Spleen (tissue), 11 donors: ENCODE data around the gene INSM1. TPM values are rescaled to one million over a fixed set of nuclear protein-coding genes. Genes with fewer than 3 reads are reported as not detected.

Source experiments
- DNase-seq: peaks from one replicate; pipeline ENCODE4 v3.0.0-alpha.2; 2020
- H3K27ac ChIP-seq, 8 donors: fragments of 200-600 bp; sonication (generic) in 7 of 8; 1 replicate in 4 of 8; 2 replicates in 4 of 8; pipeline versions ENCODE4 v1.5.0 to v1.8.0; 2016 to 2021; ENCODE audit warnings: inconsistent platforms in 4 of 8, mild to moderate bottlenecking in 4 of 8, moderate library complexity in 1 of 8
- H3K27me3 ChIP-seq, 7 donors: fragments of 200-600 bp; sonication (generic) in 6 of 7; replicated peaks in 1 of 7; 1 replicate in 4 of 7; 2 replicates in 3 of 7; pipeline versions ENCODE4 v1.5.0 to v1.8.0; 2016 to 2021; ENCODE audit warnings: inconsistent platforms in 3 of 7, mild to moderate bottlenecking in 1 of 7
- H3K36me3 ChIP-seq, 6 donors: fragments of 200-600 bp; sonication (generic) in 5 of 6; 1 replicate in 4 of 6; 2 replicates in 2 of 6; pipeline versions ENCODE4 v1.5.0 to v1.8.0; 2016 to 2021; ENCODE audit warnings: inconsistent platforms in 2 of 6
- H3K4me1 ChIP-seq, 6 donors: fragments of 200-600 bp; sonication (generic) in 5 of 6; 1 replicate in 3 of 6; 2 replicates in 3 of 6; pipeline versions ENCODE4 v1.5.0 to v1.8.0; 2016 to 2021; ENCODE audit warnings: inconsistent platforms in 3 of 6
- H3K4me3 ChIP-seq, 8 donors: fragments of 200-600 bp; sonication (generic) in 7 of 8; 1 replicate in 4 of 8; 2 replicates in 4 of 8; pipeline versions ENCODE4 v1.5.0 to v1.8.0; 2016 to 2021; ENCODE audit warnings: inconsistent platforms in 4 of 8, mild to moderate bottlenecking in 4 of 8, moderate library complexity in 2 of 8
- H3K9me3 ChIP-seq, 8 donors: fragments of 200-600 bp; sonication (generic) in 7 of 8; 1 replicate in 4 of 8; 2 replicates in 4 of 8; pipeline versions ENCODE4 v1.5.0 to v1.8.0; 2016 to 2021; ENCODE audit warnings: inconsistent platforms in 4 of 8
- POLR2A ChIP-seq, 3 donors: fragments of 450-650 bp; IDR thresholded peaks; one replicate each; pipeline ENCODE4 v1.5.1; 2017; ENCODE audit warnings: antibody characterized with exemption in 3 of 3, mild to moderate bottlenecking in 1 of 3
- POLR2AphosphoS5 ChIP-seq, 3 donors: sonication (generic); formaldehyde crosslinking; IDR thresholded peaks; one replicate each; pipeline ENCODE4 v1.5.1; 2017; ENCODE audit warnings: antibody characterized with exemption in 3 of 3
- WGBS, 5 donors: extraction: QIAGEN DNeasy Blood & Tissue Kit in 3 of 5; methylation state at CpG; one replicate each; pipeline versions ENCODE4 v1.1.5 to v1.1.7; 2013 to 2018; 5-methylcytosine and 5-hydroxymethylcytosine counted together
- intact Hi-C: fragments of 100-400 bp; cut with DNase I; formaldehyde crosslinking; loops from one replicate; pipeline ENCODE4 v1.15.0; 2023; ENCODE audit warnings: low total_unique reads
- polyA plus RNA-seq, 3 donors: library from polyadenylated mRNA; stranded (reverse); fragments of 200-250 nt; gene quantifications; one replicate each; pipeline ENCODE4 v1.2.1, GENCODE V29; 2013
- total RNA-seq, 7 donors: library from RNA; depleted of rRNA in 3 of 7; stranded (reverse); fragments of >200 nt in 3 of 7; fragmentation: NEBNext Ultra II Directional in 4 of 7; extraction: Animal tissue kit (Norgen Biotek cat#: 25700) in 4 of 7; gene quantifications; one replicate each; pipeline versions ENCODE4 v1.1.0 to v1.2.1, GENCODE V29; 2016 to 2021
- TF ChIP-seq, protein P1 (sequence below), 11 experiments: fragments of 200-600 bp in 7 of 11; fragments of 450-650 bp in 4 of 11; sonication (generic) in 4 of 11; IDR thresholded peaks in 8 of 11; conservative IDR thresholded peaks in 3 of 11; 1 replicate in 7 of 11; 2 replicates in 4 of 11; pipeline versions ENCODE4 v1.4.0 to v1.8.0; 2016 to 2021; ENCODE audit warnings: antibody characterized with exemption in 11 of 11, inconsistent platforms in 4 of 11, mild to moderate bottlenecking in 1 of 11
- donor health status: healthy with polysubstance abuse.
- donor health status: DM: no; HTN: no; CAD: no; lungs with moderate emphysema.
- donor health status: DM: no; HTN: no; CAD: no.
- donor health status: Bipolar disorder and iron deficiency.
- donor health status: healthy.
- donor health status: DM: no; HTN: no; CAD: no.
- donor health status: DM: yes; HTN: yes; CAD: no.

INSM1 gene
- total and polyA plus RNA-seq, 10 donors: 0.15 to 0.59 (median 0.40) TPM; not detected in 3

DNA sequence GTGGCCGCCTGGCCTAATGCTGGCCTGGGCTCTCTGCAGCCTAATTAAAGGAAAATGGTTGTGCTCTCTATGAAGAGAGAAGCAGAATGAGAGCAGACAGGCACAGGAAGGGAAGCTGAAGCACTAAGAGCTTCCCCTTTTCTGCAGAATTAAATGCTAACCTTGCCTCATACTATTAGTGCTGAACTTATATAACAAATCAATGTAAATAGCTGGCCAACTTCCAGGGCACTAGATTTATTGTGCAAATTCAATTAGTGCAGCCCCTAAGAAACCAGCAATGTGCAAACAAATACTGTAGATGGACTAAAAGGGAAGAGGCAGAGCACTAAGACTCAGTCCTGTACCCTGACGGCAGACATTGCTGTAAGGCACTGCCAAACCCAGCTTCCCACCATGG, 36.1 kb upstream of the INSM1 start:
- no peak for DNase-seq
- no peaks in the 10 kb centered on the region for H3K27me3 ChIP-seq
- TF ChIP-seq, protein P1, sequence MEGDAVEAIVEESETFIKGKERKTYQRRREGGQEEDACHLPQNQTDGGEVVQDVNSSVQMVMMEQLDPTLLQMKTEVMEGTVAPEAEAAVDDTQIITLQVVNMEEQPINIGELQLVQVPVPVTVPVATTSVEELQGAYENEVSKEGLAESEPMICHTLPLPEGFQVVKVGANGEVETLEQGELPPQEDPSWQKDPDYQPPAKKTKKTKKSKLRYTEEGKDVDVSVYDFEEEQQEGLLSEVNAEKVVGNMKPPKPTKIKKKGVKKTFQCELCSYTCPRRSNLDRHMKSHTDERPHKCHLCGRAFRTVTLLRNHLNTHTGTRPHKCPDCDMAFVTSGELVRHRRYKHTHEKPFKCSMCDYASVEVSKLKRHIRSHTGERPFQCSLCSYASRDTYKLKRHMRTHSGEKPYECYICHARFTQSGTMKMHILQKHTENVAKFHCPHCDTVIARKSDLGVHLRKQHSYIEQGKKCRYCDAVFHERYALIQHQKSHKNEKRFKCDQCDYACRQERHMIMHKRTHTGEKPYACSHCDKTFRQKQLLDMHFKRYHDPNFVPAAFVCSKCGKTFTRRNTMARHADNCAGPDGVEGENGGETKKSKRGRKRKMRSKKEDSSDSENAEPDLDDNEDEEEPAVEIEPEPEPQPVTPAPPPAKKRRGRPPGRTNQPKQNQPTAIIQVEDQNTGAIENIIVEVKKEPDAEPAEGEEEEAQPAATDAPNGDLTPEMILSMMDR (IDR thresholded peaks at IDR 0.05 in 8 of 11, conservative IDR thresholded peaks at IDR 0.05 in 3 of 11): no peak
- TF ChIP-seq POLR2AphosphoS5 (IDR thresholded peaks at IDR 0.05) (no peak), POLR2A (IDR thresholded peaks at IDR 0.05) (no peak)
- WGBS, 5 donors: 64 to 90% (median 78%) methylated on average over 2 of the region's 2 CpGs
- H3K36me3 ChIP-seq: no peaks in the 10 kb centered on the region
- H3K9me3 ChIP-seq: no peaks in the 10 kb centered on the region
- H3K4me1 ChIP-seq: peaks cover 0 to 28% (median 4%) of the 10 kb centered on the region in 6 donors
- H3K4me3 ChIP-seq: no peak overlapping the region
- H3K27ac ChIP-seq: no peak overlapping the region
- intact Hi-C loops: no loop called here

DNA sequence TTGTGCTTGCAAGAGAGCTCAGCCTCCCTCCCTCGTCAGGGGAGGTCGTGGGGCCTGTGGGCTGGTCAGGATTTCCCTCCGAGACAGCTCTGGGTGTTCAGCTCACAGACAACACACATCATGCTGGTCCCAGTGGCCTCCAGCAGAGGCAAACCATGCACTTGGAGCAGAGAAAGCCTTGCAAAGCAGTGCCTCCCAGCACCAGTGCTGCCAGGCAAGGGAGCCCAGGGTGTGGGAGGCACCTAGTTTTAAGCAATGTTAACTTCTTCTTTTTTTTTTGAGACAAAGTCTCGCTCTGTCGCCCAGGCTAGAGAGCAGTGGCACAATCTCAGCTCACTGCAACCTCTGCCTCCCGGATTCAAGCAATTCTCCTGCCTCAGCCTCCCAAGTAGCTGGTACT, 34.0 kb upstream of the INSM1 start:
- H3K36me3 ChIP-seq: no peaks in the 10 kb centered on the region
- H3K9me3 ChIP-seq: no peaks in the 10 kb centered on the region
- peak overlapping the region in 1 of 8 donors; percentile 11 for H3K27ac ChIP-seq
- 46 to 69% (median 50%) methylated on average over 6 of the region's 6 CpGs for WGBS, 5 donors
- H3K4me3 ChIP-seq: no peak overlapping the region
- no peaks in the 10 kb centered on the region for H3K27me3 ChIP-seq
- intact Hi-C loops: no loop called here
- DNase-seq: no peak
- no peak for TF ChIP-seq POLR2AphosphoS5 (IDR thresholded peaks at IDR 0.05)
- TF ChIP-seq, protein P1 (IDR thresholded peaks at IDR 0.05 in 8 of 11, conservative IDR thresholded peaks at IDR 0.05 in 3 of 11): no peak
- TF ChIP-seq POLR2A (IDR thresholded peaks at IDR 0.05): no peak
- H3K4me1 ChIP-seq: peaks cover 0 to 28% (median 4%) of the 10 kb centered on the region in 6 donors

DNA sequence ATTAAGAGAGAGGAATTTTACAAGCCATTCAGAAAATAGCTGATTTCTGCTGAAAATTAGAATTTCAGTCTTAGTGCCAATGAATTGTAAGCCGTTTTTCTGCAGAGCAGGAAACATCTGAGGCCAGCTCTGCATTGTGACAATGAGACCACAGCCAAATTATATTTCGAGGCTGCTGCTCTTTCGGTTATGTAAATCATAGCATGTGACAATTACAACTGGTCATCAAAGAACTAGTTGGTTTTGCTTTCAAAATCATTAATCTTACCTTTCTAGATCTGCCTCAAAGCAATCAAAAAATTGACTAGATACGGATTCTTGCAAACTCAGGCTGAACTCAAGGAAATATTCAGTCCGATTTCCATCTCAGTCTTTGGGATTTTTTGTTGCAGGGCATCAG, 33.4 kb upstream of the INSM1 start:
- Histone ChIP-seq H3K36me3 (no peaks in the 10 kb centered on the region), H3K4me1 (peaks cover 0 to 28% (median 4%) of the 10 kb centered on the region in 6 donors), H3K27ac (peak overlapping the region in 1 of 8 donors; percentile 11), H3K9me3 (no peaks in the 10 kb centered on the region), H3K27me3 (no peaks in the 10 kb centered on the region), H3K4me3 (no peak overlapping the region)
- TF ChIP-seq POLR2A (IDR thresholded peaks at IDR 0.05) (no peak), POLR2AphosphoS5 (IDR thresholded peaks at IDR 0.05) (no peak)
- TF ChIP-seq, protein P1 (IDR thresholded peaks at IDR 0.05 in 8 of 11, conservative IDR thresholded peaks at IDR 0.05 in 3 of 11): no peak
- intact Hi-C loops: no loop called here
- 20 to 36% (median 32%) methylated on average over 5 of the region's 5 CpGs for whole genome bisulfite sequencing, 5 donors
- DNase-seq: no peak

DNA sequence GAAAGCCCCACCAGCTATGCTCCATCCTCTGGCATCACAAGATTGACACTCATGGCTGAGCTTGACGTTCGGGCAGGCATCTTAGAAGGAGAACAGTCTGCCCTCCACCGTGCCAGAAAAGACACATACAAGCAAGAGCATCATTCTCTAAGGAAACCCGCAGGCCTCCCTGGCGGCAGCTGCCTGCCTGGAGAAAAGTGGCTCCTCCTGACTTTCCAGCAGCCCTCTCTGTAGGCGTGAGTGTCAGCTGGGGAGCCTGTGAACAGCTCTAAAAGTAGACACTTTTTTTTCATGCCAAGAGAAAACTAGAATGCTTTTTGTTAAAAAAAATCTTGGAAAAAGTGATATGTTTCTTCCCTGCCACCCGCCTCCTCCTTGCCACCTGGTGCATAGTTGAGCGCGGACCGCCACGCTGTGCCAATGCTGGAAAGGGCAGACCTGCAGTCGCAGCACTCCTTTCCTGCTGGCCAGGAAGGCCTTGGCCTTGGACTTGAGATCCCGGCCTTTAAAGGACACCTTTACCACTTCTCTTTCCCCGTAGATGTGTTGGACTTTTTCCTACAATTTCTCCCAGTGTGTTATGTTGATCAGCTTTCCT, 29.7 kb upstream of the INSM1 start:
- no peaks in the 10 kb centered on the region for H3K9me3 ChIP-seq
- no peak for DNase-seq
- H3K36me3 ChIP-seq: no peaks in the 10 kb centered on the region
- peaks cover 0 to 5% (median 0%) of the 10 kb centered on the region in 7 donors for H3K27me3 ChIP-seq
- TF ChIP-seq POLR2A (IDR thresholded peaks at IDR 0.05) (no peak), POLR2AphosphoS5 (IDR thresholded peaks at IDR 0.05) (no peak)
- TF ChIP-seq, protein P1 (IDR thresholded peaks at IDR 0.05 in 8 of 11, conservative IDR thresholded peaks at IDR 0.05 in 3 of 11): no peak
- no peak overlapping the region for H3K27ac ChIP-seq
- WGBS, 5 donors: 91 to 92% (median 92%) methylated on average over 14 of the region's 14 CpGs
- peaks cover 0 to 14% (median 4%) of the 10 kb centered on the region in 6 donors for H3K4me1 ChIP-seq
- intact Hi-C loops: no loop called here
- H3K4me3 ChIP-seq: no peak overlapping the region
